Amniotic epithelial cell (primary cell): ENCODE data around the gene EMX2.

ENCODE experiments used
- DNase-seq: peaks from one replicate; pipeline ENCODE4 v3.0.0-alpha.2; 2010; ENCODE audit warnings: low read depth

Gene EMX2

DNA sequence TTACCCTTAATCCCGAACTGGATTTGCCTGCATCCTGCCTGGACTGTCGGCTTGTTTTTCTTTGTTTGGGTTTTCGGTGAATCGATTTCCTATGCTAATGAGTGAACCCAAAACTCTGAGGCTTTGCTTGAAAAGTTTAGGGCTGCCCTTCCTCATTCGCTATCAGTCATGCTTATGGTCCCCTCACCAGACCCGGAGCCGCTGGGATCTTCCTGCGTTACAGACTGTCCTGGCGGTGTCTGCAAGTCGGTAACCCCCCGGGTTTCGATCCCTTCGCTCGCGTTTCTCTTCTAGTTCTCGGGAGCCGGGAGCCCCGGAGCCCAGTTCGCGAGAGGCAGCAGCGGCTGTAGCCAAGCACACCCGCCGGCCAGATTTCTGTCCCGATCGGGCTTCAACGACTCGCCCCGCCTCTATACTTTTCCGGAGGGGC lies 2.2 kb downstream of the EMX2 start:
- no peak for DNase-seq

DNA sequence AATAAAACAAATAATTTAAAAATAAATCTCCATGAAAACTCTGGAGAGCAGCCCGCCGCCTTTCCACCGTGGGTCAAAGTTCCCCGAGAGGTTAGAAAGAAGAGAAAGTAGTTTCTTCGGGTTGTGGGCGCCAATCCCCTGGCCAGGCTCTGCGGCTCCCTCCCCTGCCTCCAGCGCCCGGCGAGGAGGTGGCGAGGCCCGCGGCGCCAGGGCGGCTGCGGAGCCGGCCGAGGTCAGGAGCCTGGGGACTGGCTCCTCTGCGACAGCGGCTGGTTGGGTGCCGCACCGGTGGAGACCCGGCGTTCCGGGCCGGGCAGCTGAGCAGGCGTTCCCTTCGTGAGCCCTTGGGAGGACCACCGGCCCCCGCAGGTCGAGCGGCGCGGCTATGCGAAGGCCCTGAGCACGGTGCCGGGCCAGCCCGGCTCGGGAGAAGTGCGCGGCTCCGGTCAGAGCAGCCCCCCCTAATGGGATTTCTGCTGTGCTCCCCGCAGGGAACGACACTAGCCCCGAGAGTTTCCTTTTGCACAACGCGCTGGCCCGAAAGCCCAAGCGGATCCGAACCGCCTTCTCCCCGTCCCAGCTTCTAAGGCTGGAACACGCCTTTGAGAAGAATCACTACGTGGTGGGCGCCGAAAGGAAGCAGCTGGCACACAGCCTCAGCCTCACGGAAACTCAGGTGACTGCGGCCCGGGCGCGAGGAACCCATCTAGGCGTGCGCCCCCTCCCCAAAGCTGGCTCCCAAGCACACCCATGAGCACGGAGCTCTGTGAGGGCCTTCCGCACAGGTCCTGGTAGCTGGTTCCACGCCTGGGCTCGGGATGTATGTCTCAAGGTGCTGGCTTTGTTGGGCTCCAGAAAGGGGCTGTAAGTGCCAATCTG lies 2.8 kb downstream of the EMX2 start:
- no peak for DNase-seq

DNA sequence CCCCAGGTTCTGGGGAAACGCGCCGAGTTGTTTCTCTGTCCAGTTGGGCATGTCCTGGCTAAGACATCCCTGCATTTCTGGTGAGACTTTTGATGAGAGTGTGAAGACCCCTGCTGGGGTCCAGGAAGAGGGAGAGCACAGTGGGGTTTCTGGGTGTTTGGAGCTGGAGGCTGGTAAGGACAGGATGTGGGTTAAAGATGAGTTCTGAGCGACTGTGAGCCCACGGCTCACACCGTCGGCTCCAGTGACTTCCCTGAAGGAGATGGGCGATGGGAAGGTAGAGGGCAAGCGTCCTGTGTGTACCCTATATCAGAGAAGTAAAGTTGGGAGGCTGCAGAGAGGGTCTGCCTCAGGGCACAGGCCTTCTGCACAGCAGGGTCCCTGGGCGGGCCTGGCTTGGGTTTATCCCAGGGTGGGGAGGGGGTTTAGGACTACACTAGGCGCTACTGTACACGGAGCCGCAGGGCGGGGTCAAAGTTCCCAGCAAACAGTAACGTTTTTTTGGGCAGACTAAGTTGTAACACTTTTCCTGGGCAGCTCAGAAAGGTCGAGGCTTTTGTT lies 3.6 kb downstream of the EMX2 start:
- no peak for DNase-seq

DNA sequence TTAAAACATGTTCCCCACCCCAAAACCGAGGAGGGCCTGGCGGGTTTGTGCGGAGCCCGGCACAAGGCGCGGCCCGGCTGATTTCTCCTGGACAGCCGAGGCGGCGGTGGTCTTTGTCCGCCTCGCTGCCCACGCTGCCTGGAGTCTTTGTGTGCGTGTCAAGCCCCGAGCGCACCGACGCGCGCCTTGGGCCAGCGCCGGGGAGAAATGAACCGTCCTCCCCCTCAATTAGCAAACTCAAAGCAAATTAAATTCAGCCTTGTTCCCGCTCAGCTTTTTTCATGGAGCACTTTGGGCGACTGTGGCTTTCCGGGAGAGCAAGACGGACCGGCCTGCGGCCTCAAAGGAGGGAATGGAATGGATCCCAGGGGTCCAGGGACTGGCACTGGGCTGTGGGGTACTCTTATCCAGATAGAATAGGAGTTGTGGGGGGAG lies 4.1 kb downstream of the EMX2 start:
- DNase-seq = no peak

DNA sequence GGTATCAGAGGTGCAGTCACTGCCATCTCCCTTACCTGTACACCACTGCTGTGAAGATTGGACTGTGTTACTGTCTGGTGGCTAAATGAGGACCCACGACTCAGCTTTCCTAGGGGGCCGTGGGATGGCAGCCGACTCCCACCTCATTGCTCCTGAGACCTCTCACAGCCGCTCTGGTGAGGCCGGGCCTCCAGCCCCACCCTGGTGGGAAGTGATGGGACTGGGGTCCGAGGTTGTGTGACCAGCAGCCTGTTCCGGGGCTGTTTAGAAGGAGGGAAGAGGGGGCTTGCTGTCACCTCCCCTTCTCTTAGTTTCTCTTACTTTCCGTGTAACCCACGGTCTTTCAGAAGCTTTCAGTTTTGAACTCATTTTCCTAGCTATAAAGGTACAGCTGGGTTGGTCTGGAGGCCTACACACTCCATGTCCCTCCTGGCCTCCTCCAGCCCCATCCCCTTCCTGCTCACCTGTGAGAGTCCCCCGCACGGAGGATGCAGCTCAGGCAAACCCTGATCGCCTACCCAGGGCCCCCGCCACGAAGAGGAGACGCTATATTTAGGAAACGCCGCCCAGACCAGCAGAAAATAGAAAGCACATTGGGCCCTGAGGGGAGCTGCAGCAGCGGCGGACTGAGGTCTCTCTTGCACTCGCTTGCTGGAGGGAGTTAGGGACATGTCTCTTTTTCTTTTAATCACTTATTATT lies 4.6 kb downstream of the EMX2 start:
- DNase-seq = no peak

DNA sequence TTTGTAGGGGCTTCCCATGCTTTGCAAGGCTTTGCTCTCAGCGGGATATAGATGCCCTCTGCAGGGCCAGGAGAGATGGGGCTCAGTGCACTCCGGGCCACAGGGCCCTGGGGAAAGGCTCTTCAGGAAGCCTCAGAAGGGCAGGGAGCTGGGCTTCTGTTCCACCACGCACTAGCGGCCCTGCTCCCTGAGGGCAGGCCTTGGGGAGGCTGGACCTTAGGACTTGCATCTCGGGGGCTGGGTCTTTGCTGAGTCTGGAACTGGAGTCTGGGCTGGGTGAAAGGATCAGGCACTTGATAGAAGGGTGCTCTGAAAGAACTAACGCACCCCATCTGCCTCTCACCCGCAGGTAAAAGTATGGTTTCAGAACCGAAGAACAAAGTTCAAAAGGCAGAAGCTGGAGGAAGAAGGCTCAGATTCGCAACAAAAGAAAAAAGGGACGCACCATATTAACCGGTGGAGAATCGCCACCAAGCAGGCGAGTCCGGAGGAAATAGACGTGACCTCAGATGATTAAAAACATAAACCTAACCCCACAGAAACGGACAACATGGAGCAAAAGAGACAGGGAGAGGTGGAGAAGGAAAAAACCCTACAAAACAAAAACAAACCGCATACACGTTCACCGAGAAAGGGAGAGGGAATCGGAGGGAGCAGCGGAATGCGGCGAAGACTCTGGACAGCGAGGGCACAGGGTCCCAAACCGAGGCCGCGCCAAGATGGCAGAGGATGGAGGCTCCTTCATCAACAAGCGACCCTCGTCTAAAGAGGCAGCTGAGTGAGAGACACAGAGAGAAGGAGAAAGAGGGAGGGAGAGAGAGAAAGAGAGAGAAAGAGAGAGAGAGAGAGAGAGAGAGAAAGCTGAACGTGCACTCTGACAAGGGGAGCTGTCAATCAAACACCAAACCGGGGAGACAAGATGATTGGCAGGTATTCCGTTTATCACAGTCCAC lies 5.4 kb downstream of the EMX2 start:
- DNase-seq = no peak

DNA sequence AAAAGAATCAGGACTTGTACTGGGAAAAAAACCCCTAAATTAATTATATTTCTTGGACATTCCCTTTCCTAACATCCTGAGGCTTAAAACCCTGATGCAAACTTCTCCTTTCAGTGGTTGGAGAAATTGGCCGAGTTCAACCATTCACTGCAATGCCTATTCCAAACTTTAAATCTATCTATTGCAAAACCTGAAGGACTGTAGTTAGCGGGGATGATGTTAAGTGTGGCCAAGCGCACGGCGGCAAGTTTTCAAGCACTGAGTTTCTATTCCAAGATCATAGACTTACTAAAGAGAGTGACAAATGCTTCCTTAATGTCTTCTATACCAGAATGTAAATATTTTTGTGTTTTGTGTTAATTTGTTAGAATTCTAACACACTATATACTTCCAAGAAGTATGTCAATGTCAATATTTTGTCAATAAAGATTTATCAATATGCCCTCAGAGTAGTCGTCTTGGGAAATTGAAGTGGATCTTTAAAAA lies 6.6 kb downstream of the EMX2 start:
- no peak for DNase-seq

DNA sequence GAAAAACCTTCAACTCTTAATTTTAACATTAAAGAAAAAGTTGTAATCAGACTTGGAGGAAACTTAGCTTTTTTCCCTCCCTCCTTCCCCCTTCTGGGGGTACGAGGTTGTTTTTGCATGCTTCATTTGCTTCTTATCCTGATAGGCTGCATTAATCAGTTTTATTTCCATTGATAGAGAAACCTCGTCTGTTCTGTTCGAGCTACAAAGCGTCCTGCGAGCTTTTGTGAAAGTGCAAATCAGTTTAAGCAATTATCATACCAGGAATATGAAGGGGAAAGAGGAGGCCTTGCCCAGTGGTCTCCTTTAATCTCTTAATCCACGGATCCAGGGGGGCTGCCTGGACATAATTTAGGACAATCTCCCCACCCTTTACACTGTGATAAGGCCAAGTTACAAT lies 7.5 kb downstream of the EMX2 start:
- DNase-seq = no peak

DNA sequence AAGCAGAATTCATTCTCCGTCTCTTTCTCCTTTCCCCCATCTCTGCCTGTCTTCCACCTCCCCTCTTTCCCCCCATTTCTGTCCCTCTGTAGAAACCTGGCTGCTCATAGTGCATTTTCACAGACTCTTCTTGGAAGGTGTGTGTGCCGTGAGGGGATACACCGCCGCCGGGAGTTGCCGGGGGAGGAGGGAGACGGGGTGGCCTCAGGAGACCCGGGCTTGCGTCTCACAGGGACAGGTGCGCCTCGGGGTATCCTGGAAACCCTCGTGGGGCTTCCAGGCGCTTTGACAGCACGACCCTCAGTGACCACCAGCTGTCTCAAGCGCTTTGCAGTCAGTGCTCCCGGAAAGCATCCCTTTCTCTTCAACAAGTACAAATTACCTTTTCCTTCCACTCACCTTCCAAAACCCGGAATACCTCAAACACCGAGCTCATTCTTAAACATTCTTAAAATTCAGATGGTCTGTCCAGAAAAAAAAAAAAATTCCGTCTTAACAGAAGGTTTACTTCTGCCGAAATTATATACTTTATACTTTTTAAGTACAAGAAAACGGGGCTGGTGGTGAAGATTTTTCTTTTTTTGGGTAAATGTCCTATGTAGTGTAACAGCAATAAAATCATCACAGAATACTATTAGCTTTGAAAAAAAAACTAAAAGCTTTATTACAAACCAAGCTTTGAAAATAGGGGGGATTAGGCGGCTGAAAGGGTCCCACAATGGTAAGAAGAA lies 8.2 kb downstream of the EMX2 start:
- no peak for DNase-seq

DNA sequence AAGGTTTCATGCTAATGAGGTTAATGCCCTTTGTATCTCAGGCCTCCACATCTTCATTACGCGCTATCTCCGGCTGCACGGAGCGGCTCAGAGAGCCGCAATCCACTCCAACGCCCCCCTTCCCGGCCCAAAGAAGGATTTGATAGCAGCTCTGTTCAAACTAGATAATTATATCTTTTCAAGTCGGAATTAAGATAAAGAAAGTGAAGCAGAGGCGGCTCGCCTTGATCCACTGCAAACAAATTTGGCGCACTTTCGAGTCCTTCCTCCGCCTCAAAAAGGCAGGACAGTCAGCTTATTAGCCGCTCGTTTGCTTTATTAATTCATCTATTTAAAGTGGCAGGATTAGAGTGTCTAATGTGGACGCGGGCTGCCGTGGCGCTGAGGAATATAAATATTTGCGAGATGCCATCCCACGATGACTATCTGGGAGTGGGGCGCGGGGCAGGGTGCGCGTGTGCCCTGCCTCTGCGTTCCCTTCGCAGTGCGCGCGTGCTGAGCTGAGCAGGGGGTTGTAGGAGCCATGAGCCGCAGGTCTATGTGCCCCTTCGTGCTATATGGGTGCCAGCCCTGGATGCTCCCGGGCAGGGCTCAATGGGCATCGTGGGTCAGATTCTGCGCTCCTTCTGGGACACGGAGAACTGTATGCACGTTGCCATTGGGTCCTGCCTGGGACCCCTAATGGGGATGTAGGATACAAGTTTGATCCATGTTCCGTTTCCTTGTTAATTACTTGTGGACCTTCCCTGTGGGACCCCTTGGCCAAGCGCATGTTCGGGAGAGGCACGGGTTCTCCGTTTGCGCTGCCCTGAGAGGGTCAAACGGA lies 9.0 kb downstream of the EMX2 start:
- DNase-seq = no peak

DNA sequence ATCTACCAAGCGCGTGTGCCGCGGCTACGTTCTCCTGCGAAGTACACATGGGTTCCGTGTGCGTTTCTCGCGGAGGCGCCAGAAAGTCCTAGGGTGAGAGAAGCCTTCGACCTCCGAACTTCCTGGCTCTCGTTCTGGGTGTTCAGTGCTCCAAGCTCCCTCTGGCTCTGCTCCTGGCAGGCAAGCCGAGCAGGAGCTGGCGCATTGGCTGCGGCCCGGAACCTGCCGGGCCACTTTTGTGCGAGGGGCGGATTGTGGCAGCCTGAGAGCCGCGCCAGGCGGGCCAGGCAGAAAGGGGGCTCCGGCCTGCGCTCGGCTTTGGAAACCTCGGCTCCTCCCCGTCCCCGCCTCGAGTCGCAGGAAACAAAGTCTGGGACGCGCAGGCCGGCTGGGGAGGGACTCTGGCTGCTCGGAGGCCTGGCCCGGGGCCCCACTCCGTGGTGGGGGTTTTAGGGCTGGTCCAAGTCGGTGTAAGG lies 9.6 kb downstream of the EMX2 start:
- DNase-seq = no peak

DNA sequence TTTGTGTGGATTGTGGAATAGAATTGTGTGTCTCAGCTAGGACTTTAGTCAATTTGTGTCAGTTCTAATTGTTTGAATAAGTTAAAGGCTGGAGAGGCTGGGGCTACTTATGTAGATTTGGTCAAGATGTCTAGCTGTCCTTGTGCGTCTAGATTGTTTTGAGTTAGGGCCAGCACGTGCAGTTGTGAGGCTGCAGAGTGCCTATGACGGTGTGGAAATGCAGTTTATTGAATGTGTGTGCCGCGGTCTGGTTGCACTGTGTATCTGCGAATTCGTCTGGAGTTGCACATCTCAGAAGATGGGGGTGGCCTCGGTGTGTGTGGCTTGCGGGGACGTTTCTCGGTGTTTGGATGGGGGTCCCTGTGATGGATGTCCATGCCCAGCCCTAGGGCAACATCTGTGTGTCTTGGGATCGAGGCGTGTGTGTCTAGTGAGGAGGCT lies 10.2 kb downstream of the EMX2 start:
- no peak for DNase-seq

DNA sequence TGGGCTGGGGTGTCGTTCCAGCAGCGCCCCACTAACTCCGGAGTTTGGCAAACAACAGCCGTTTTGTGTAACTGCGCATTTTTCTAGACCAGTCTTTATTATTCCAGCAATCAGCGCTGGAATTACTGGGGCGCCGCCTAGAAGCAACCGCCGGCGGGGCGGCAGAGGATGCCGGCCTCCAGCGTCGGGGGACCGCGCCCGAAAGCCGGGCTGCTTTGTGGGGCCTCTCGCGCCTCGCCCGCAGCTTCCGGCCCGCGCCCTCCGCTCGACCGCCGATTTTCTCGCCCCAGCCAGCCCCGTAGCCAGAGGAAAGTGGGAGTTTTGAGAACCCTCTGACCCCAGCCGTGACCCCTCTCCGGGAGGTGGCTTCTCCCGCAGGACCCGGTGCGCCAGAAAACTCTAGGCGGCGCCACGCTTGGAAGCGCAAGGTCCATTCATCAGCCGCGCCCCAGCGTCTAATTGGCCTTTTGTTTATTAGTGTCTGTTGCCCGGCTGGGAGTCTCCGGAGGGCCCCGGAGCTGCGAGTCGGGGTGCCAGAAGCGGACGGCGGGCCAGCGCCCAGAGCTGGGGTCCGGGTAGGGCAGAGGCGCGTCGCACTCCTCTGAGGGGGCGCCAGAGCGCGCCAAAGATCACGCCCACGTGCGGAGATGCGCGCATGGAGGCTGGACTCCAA lies 10.7 kb downstream of the EMX2 start:
- DNase-seq = no peak

DNA sequence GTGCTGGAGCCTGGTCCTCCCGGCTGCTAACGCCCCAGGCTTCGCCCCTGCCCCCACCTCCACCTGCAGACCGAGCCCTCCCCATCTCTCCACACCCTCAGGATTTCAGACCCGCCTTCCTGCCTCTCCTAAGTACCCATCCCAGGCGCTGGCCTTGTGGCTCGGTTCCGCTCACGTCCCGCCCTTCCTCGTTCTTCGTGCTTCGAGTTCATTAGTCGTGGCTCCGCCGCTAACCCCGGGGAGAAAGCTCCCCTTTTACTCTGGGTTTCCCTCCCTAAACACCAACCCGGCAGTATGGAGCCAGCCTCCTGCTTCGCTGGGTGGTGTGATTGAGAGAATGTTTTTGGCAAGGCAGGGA lies 11.2 kb downstream of the EMX2 start:
- no peak for DNase-seq

DNA sequence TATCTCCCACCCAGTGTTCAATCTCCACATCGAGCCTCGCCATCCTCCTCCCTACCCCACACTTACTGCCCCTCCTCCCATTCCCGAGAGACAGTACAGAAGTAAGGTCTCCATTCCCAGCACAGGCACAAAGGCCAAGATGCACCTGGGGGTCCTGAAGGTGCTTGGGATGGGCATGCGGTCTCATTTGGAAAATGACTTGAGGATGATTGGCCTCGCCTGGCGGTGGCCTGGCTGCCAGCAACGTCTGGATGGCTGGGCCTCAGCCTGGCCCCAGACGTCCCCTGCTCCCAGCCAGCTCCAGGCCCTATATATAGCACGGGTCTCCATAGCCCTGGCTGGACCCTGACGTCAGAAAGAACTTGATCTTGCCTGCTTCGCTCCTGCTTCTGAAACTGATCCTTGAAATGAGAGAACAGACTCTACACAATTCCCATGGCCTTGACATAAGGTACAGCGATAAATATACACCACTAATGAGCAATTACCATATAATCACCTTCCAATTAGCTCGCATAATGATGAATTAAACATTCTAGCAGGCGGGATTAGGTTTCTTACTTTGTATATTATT lies 11.8 kb downstream of the EMX2 start:
- no peak for DNase-seq

DNA sequence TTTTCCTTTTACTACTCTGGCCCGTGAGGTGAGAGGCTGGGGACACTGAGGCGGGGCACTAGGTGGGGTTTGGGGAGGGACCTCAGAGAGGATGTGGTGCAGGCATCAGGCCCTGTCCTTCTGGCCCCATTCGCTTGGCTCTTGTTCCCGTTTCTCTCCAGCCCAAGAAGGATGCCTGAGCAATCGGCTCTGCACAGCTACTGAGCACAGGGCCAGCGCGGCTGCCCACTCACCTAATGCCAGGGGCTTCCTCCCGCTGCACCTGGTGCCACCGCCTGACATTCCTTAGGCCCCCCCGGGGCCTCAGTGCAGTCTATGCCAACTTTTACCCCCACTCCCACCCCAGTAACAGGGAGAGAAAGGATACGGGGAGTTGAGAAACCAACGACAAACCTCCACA lies 12.5 kb downstream of the EMX2 start:
- no peak for DNase-seq

DNA sequence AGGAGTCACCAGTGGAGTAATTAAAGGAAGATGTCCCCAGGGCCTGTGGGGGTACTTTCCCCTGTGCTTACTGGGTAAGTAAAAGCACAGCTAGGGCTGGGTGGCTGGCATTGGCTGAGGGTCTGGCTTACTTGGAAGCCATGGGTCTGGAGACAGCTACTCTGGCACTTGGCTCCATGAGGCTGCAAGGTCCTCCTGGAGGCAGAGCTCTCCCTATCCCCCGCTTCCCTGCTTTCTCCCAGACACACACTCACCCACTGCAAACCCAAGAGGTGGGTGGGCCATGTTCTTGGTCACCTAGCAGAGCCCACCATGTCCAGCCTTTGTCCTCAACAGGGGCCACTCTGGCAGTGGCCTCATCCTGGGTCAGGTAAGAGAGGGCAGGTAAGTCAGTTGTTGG lies 13.3 kb downstream of the EMX2 start:
- DNase-seq = no peak

DNA sequence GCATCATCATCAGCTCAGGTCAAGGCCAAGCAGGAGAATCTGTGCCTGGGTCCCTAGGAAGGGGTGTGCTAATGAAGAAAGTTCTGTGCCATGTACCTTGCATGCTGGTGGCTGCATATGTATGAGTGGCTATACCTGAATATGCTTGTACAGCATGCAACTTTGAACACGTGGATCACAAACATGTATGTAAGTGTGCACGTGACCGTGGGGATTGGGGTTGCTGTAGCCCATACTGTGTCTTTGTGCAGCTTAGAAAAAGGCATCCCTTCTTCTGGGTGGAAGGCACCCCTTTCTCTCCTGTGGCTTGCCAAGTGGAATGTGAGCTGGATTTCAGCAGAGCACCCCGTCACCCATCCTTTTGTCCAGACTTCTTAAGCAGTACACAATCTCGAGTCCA lies 13.8 kb downstream of the EMX2 start:
- DNase-seq = no peak

DNA sequence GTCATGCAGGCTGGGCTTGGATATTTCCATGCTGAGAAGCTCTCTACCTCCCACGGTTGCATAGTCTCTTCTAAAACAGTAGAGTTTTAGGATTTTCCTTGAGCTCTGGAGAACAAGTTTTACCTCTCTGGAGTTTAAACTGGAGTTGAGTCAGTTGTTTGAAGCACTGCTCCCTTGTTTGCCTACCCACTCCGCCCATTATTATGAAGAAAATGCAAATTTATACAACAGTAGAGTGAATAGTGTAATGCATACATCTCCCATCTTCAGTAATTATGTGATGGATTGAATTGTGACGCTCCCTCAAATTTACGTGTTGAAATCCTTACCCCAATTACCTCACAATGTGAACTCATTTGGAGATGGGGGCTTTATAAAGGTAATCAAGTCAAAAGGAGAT lies 17.2 kb downstream of the EMX2 start:
- DNase-seq = no peak
